ENCODE measurements around the gene CTDSPL2. TPM values are rescaled to one million over a fixed set of nuclear protein-coding genes. Genes with fewer than 3 reads are reported as not detected.

CTDSPL2 gene
- total RNA-seq, 1 donor from 2014 or later: 37.4 TPM

DNA sequence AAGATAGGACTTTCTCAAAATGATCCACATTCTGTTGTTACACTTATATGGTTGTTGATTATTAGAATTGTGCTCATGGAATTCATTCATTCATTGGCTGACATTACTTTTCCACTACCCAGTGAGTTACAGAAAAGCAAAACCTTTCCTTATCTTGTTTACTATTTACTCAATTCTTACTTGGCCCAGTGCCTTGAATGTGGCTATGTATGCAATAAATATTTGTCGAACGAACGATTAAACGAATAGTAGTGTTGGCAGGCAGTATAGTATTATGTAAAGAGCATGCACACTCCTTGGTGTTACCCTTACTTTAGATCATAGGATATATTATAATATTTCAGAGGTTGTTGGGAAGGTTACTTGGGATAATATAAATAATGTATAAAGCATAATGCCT, 31.0 kb downstream of the CTDSPL2 start:
- peaks cover 2% of the 10 kb centered on the region for H3K27me3 Mint-ChIP-seq (ENCODE audit: unreplicated experiment)
- H3K27ac Mint-ChIP-seq (ENCODE audit: unreplicated experiment): no peak overlapping the region
- TF ChIP-seq, protein P1, sequence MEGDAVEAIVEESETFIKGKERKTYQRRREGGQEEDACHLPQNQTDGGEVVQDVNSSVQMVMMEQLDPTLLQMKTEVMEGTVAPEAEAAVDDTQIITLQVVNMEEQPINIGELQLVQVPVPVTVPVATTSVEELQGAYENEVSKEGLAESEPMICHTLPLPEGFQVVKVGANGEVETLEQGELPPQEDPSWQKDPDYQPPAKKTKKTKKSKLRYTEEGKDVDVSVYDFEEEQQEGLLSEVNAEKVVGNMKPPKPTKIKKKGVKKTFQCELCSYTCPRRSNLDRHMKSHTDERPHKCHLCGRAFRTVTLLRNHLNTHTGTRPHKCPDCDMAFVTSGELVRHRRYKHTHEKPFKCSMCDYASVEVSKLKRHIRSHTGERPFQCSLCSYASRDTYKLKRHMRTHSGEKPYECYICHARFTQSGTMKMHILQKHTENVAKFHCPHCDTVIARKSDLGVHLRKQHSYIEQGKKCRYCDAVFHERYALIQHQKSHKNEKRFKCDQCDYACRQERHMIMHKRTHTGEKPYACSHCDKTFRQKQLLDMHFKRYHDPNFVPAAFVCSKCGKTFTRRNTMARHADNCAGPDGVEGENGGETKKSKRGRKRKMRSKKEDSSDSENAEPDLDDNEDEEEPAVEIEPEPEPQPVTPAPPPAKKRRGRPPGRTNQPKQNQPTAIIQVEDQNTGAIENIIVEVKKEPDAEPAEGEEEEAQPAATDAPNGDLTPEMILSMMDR (IDR thresholded peaks at IDR 0.05; ENCODE audit: partially characterized antibody, unreplicated experiment): no peak
- no peak overlapping the region for H3K4me3 Mint-ChIP-seq (ENCODE audit: unreplicated experiment)
- H3K9me3 Mint-ChIP-seq (ENCODE audit: unreplicated experiment): no peaks in the 10 kb centered on the region
- H3K36me3 Mint-ChIP-seq (ENCODE audit: unreplicated experiment): no peaks in the 10 kb centered on the region
- no peaks in the 10 kb centered on the region for H3K4me1 Mint-ChIP-seq (ENCODE audit: low read depth, unreplicated experiment)
- no peak for DNase-seq

DNA sequence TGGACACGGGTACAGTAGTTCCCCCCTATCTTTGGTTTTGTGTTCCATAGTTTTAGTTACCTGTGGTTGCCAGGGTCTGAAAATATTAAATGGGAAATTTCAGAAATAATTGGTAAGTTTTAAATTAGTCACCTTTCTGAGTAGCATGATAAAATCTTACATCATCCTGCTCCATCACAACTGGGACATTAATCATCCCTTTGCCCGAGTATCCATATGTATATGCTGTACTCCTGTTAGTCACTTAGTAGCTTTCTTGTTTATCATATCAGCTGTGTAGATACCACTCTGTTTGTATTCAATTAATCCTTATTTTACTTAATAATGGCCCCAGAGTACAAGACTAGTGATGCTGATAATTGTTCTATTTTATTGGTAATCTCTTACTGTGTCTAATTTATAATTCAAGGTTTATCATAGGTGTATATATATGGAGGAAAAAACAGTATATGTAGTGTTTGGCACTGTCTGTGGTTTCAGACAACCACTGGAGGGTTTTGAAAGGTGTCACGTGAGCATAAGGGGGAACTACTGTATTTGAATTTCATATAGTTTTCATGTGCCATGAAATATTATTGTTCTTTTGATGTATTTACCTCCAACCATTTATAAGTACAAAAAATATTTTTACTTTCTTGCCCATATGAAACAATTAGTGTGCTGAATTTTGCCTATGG, 41.4 kb downstream of the CTDSPL2 start:
- no peaks in the 10 kb centered on the region for H3K27me3 Mint-ChIP-seq (ENCODE audit: unreplicated experiment)
- H3K4me3 Mint-ChIP-seq (ENCODE audit: unreplicated experiment): no peak overlapping the region
- DNase-seq: no peak
- no peaks in the 10 kb centered on the region for H3K4me1 Mint-ChIP-seq (ENCODE audit: low read depth, unreplicated experiment)
- TF ChIP-seq, protein P1 (IDR thresholded peaks at IDR 0.05; ENCODE audit: partially characterized antibody, unreplicated experiment): no peak
- H3K27ac Mint-ChIP-seq (ENCODE audit: unreplicated experiment): no peak overlapping the region
- peaks cover 10% of the 10 kb centered on the region for H3K36me3 Mint-ChIP-seq (ENCODE audit: unreplicated experiment)
- H3K9me3 Mint-ChIP-seq (ENCODE audit: unreplicated experiment): no peaks in the 10 kb centered on the region

DNA sequence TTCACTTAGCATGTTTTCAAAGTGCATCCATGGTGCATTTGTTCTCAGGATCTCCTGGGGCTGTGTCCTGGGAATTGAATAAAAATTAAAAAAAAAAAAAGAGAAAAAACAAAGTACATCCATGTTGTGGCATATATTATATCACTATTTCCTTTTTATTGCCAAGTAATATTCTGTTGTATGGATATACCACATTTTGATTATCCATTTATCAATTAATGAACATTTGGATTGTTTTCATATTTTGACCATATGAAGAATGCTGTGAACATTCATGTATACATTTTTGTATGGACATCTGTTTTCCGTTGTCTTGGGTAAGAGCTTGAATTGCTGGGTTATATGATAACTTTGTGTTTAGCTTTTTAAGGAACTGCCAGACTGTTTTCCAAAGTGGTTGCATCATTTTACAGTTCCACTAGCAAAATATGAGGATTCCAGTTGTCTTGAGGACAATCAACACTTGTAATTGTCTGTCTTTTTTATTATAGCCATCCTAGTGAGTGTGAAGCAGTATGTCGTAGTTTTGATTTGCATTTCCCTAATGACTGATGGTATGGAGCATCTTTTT, 44.5 kb downstream of the CTDSPL2 start:
- no peaks in the 10 kb centered on the region for H3K9me3 Mint-ChIP-seq (ENCODE audit: unreplicated experiment)
- DNase-seq: no peak
- H3K27ac Mint-ChIP-seq (ENCODE audit: unreplicated experiment): no peak overlapping the region
- H3K36me3 Mint-ChIP-seq (ENCODE audit: unreplicated experiment): peaks cover 10% of the 10 kb centered on the region
- no peak overlapping the region for H3K4me3 Mint-ChIP-seq (ENCODE audit: unreplicated experiment)
- H3K27me3 Mint-ChIP-seq (ENCODE audit: unreplicated experiment): no peaks in the 10 kb centered on the region
- TF ChIP-seq, protein P1 (IDR thresholded peaks at IDR 0.05; ENCODE audit: partially characterized antibody, unreplicated experiment): no peak
- no peaks in the 10 kb centered on the region for H3K4me1 Mint-ChIP-seq (ENCODE audit: low read depth, unreplicated experiment)

DNA sequence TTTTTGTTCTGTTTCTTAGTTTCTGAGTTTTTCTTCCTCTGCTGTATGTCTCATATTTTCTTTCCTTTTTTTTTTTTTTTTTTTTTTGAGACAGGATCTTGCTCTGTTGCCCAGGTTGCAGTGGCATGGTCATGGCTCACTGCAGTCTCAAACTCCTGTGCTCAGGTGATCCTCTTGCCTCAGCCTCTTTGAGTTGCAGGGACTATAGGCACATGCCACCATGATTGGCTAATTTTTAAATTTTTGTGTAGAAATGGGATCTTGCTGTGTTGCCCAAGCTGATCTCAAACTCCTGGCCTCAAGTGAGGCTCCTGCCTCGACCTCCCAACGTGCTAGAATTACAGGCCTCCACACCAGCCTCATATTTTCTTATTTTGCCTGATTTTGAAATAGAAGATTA, 51.9 kb downstream of the CTDSPL2 start:
- Mint-ChIP-seq H3K36me3 (ENCODE audit: unreplicated experiment) (no peaks in the 10 kb centered on the region), H3K9me3 (ENCODE audit: unreplicated experiment) (no peaks in the 10 kb centered on the region), H3K4me3 (ENCODE audit: unreplicated experiment) (no peak overlapping the region), H3K27me3 (ENCODE audit: unreplicated experiment) (no peaks in the 10 kb centered on the region), H3K27ac (ENCODE audit: unreplicated experiment) (no peak overlapping the region), H3K4me1 (ENCODE audit: low read depth, unreplicated experiment) (no peaks in the 10 kb centered on the region)
- TF ChIP-seq, protein P1 (IDR thresholded peaks at IDR 0.05; ENCODE audit: partially characterized antibody, unreplicated experiment): no peak
- no peak for DNase-seq

DNA sequence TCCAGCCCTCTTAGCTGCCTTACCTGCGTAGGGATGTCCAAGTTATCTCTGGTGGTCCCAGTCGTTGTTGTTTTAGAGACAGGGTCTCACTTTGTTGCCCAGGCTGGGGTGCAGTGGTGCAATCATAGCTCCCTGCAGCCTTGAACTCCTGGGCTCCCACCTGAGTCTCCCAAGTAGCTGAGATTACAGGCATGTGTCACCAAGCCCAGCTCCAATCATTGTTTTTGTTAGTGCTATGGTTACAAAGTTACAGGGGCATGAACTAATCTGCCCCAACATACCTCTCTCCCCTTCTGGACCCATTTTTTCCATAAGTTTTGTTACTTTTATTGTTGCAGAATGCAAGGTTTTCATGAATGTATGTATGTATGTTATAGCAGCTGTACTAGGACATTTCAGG, 54.7 kb downstream of the CTDSPL2 start:
- Mint-ChIP-seq H3K9me3 (ENCODE audit: unreplicated experiment) (no peaks in the 10 kb centered on the region), H3K4me3 (ENCODE audit: unreplicated experiment) (no peak overlapping the region), H3K27me3 (ENCODE audit: unreplicated experiment) (no peaks in the 10 kb centered on the region), H3K27ac (ENCODE audit: unreplicated experiment) (no peak overlapping the region), H3K36me3 (ENCODE audit: unreplicated experiment) (no peaks in the 10 kb centered on the region), H3K4me1 (ENCODE audit: low read depth, unreplicated experiment) (no peaks in the 10 kb centered on the region)
- DNase-seq: no peak
- TF ChIP-seq, protein P1 (IDR thresholded peaks at IDR 0.05; ENCODE audit: partially characterized antibody, unreplicated experiment): no peak
